ENCODE measurements around the gene PHLDA3.
"Not testable (repeated sequence)": the region's sequence is repeated elsewhere in the genome, so short reads cannot be mapped to it uniquely, and the experiment has no call there.

The PHLDA3 gene

DNA sequence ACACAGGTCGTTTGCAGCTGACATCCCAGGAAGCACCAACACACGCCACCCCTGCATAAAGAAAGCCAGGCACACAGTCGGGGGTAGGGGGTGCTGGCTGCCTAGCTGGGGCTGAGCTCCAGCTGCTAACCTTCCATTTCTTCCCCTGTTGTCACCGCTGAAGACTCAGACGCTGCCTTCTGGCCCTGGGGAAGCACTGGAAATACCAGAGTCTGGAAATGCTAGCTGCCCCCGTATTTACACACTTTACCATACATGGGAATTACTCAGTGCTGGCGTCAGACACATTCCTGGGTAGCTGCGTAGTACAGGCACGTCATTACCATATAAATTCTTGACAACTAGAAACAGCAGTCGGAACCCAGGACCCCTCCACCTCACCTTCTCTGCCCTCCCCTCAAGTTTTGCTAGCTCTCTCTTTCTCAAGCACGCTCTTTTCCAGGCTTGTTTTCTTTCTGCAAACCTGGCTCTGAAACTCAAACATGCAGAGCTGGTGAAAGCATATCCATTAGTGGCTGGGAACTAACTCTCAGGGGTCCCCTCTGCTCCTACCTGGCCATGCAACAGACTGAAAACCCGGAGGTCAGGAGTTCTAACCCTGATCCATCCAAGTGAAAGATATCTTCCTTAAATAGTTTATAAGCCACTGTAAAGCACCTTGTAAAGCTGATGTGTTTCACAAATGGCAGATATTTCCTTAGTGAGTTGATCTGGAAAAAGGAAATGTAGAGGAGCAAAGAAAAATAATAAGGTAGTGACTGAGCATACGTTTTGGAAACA, 34.6 kb upstream of the PHLDA3 start:
- no peak for DNase-seq

DNA sequence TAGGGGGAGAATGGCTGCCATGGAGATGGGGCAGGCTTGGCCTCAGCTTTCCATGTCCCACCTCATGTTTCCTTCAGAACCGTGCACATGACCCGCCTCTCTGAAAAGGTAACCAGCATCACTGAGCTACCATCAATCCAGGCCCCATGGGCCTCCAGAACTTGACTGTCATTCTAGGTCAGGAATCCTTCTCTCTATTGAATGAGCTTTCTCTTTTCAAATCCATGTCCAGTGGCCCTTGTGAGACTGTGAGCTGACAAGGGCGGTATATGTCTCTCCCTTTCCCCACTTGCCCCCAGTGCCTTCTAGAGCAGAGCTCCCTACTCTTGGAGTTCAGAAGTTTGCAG, 33.5 kb upstream of the PHLDA3 start:
- DNase-seq: no peak

DNA sequence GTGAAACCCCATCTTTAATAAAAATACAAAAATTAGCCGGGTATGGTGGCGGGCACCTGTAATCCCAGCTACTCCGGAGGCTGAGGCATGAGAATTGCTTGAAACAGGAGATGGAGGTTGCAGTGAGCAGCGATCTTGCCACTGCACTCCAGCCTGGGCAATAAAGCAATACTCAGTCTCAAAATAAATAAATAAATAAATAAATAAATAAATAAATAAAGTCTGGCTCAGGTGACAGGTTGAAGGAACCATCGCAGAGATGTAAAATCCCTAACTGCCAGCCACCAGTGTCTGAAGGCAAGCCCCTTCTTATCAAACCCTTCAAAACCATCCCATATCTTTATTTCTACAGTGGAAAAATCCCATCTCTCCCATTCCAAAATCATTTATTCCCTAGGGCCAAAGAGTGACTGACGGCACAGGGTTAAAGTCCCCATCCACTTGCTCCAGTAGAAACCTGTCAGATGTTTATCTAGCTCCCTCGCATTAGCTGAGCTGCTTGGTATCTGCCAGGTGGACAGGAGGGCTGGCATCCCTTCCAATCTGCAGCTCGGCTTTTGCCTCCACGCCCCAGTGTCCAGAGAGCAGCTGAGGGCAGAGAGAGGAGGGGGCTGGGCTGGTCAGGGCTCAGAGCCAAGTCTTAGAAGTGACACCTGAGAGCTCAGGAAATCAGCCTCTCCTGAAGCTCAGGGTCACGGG, 33.0 kb upstream of the PHLDA3 start:
- no peak for DNase-seq

DNA sequence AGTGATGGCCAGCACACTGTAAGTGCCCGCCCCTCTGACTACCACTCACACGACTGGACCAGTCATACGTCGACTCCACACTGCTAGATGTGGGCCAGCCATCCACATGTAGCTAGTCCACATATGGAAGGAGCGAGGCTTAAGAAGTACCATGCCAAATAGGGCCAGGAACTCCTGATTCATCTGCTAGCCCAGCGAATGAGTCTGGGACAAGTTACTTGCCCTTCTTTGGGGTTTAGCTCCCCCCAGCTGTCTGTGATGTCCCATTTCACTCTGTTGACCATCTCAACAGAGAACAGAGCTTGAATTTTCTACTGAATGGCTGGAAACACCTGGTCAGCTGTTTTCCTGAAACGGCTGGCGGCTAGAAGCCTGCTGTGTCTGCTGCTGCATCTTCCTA, 32.2 kb upstream of the PHLDA3 start:
- DNase-seq: no peak

DNA sequence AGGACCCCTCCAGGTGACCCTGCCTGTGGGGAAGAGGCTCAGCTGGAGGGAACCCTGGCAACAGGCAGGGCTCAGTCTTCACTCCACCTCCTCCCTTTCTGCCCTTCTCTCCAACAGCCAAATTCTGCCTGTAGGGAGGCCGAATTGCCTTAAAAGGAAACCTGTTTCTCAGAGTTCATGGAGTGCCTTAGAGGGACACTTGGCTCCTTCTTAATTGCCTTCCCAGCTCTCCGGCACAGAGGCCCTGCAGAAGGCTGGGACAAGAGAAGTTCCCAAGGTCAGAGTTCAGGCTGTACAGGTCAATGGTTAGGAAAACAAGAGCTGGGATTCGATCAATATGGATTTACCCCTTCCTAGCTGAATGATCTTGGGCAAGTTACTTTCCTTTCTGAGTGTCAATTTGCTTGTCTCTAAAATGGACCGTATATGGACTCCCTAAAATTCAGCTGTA, 31.7 kb upstream of the PHLDA3 start:
- no peak for DNase-seq

DNA sequence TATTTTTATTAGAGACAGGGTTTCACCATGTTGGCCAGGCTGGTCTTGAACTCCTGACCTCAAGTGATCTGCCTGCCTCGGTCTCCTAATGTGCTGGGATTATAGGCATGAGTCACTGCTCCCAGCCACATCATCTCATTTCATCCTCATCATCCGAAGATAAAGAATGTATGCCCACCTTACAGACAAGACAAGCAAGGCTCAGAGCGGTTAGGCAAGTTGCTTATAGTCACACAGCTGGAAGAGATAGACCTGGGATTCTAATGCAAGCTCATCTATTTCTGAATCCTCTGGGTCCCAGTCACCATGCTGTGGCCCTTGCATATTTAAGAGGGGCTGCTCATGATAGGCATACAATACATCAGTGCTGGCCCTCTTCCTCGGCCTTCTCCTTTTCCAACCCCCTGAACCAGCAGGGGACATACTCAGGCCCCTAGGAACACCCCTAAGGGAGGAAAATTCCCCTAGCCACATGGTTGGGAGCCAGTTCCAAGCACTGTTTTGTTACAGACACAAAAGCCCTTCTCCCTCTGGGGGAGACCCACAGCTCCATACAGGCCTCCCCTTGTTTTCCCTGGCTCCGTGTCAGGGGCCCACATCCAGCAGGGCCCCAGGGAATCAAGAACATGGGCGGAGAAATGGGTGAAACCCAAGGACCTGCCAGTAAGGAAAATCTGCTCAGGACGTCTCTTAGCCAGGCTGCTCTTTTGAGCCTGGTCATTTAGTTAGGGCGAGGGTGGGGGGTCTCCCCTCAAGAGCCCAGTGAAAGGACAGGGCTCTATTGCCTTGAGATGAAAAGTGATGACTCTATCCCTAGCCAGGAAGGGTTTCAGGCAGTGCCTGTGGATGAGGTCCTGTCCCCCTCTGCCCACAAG, 31.0 kb upstream of the PHLDA3 start:
- DNase-seq: no peak

DNA sequence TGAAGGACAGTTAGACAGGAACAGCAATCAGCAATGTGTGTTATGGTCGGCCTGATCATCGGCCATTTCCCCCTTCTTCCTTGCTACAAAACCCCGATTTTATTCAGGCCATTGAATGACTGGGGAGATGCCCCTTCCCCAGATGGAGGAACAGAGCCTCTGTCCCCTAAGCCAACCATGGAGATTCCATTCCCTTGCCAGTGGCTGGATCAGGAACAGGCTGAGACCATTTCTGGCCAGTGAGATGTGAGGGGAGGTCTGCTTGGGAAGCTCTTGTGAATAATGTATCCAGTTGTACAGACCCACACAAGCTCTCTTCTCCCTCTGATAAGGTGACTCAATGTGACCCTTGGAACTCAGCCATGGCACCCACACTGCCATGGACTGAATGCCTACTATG, 30.2 kb upstream of the PHLDA3 start:
- DNase-seq: no peak

DNA sequence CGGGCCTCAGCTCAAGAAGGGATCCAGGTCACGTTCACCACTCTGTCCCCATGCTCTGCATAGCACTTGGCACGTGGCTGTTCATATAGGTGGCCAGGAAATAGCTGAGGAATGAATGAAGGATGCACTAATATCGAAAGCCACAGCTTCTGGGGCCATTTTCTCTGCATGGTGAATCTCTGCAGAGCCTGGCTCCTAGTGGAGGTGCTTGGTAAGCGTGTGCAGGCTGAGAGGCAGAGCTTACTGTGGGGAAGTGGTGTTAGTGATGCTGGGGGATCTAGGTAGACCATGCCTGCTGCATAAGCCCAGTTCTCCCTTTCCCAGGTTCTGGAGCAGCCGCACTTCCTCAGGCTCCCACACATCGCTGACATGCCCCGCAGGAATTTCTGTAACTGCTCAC, 29.6 kb upstream of the PHLDA3 start:
- no peak for DNase-seq

DNA sequence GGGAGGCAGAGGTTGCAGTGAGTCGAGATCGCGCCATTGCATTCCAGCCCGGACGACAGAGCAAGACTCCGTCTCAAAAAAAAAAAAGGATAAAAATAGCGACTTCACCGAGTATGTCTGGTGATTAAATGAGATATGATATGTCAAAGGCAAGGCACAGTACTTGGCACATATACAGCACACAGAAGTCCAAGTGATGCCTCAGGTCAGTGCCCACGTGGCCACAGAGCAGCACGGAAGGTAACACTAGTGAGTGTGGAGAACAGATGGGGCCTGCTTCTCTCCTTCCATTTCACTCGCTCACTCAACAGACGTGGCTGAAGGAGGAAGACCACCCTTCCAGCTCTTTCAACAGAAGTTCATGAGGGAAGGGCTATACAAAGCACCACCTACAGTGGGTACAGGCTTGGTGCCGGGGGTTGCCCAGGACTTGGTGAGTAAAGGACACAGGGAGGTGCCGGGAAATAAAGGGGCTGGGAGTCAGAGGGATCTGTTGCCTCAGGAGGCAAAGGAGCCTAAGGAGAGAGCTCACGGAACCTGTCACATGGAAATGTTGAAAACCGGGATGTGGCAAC, 29.0 kb upstream of the PHLDA3 start:
- DNase-seq: no peak

DNA sequence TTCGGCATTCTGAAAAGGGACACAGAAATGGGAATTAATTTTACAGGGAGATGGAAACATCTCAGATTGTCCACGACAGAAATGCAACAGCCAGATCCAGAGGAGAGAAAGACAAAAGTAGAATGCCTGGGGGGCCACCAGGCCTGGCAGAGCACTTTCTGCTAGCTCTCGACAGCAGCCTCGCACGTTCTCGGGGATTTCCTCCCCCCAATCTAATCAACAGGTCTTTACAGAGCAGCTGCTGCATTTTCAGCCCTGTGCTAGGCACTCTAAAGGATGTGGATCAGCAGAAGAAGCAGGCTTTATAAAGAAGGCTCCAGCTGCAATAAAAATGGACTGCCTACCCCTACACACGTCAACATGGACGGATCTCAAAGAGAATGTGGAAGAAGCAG, 27.3 kb upstream of the PHLDA3 start:
- no peak for DNase-seq

DNA sequence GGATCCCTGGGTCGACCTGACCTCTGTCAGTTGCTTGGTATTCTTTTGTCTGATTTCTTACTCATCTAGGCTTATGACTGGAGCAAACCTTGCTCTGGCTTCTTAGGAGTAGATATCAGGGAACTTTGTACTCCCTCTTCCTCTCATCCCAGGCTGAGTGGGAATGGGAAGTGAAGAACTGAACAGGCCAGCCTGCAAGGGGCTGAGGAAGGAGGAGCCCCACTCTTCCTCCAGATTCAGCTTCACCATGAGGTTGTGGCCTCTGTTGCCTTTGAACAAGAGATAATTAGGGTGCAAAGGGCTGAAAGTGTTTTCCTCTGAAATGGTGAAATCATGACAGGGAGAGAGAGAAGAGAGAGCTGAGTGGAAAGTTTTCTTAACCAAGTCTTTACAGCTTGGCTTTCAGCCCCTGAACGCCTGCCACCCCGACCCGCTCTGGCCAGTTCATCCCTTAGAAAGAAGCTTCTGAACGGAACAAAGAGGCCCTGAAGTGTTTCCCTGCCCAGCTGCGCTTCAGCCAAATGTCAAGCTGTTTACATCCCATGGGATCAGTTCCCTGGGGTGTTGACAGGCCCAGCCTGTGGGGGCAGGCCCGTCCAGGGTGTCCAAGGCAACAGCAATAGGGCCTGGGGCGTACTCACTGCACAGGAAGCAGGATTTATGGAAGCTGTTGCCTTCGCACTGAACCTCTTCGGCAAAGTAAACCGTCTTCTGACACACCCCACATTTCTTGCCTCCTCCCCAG, 26.7 kb upstream of the PHLDA3 start:
- DNase-seq: no peak

DNA sequence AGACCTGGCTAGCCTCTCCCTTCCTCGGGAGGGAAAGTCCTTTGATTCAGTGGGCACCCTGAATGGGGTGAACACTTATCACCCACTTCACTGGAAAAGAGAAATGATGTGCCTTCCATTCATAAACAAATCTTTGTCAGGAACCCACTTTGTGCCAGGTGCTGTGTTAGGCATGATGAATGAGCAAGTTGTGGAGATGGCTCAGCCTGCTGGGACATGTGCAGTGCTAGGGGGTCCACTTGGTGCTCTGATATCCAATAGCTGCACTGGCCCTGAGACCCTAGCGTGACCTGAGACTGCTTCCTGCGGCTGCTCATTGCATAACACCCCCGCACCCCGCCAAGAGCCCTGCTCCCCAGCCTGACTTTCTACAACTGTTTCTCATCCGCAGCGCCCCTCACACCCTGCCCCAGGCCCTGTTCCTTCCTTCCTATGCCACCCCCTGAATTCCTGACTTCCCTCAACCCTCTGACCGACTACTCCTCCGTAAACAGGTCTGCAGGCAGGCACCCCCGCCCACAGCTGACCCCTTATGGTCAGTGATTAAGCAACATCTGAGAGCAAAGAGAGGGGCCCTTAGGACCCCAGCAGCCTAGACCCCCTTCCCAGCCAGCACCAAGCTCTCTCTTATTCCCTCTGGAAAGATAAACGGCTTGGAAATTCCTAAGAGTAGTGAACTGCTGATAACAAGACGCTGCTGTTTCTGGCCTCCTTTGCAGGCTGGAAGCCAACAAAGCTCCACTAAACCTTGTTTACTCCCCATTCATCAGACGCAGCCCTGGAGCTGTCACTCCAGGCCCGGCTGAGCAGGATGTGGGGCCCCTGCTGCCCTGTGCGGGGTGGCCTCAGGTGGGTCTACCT, 25.0 kb upstream of the PHLDA3 start:
- no peak for DNase-seq

DNA sequence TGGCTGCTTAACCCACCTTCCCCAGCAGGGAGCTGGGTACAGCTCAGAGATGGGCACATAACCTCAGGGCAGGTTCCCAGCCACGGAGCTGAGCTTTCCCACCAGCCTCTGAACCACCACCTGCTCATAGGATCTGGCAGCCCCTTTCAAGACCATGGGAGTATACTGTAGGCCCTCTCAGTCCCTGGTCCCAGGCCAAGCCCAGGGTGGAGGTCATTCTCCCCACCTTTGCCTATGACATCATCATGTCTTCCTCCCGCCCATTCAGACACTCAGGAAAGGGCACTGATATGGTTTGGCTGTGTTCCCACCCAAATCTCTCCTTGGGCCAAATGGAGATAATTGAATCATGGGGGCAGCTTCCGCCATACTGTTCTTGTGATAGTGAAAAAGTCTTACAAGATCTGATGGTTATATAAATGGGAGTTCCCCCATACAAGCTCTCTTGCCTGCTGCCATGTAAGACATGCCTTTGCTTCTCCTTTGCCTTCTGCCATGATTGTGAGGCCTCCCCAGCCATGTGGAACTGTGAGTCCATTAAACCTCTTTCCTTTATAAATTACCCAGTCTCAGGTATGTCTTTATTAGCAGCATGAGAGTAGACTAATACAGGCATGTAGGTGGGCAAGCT, 24.2 kb upstream of the PHLDA3 start:
- not testable (repeated sequence) for DNase-seq

DNA sequence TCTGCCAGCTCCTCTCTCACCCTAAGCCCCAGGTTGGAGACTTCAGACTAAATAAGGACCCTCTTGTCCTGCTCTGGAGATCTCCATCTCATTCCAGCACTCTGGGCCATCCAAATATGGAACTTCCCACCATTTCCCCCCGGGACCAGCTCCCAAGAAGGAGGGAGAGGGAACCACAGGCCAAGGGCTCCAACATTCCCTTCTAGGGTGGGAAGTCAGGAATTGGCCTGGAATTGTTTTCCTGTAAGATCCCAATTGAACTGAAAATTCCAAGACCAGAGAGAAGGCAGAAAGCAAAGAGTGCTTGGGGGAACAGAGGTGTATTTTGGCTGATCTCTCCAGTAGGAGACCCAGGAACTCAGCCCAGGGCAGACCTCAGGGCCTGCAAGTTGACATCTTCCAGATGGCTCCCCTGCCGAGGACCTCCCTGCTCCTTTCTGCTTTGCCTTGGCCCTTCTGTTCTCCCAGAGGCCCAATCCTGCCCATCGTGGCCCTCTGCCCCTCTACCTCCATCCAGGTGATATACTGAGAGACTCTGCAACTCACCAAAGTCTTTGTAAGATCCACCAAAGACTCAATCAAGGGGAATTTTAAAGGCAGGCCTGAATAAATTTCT, 23.0 kb upstream of the PHLDA3 start:
- no peak for DNase-seq

DNA sequence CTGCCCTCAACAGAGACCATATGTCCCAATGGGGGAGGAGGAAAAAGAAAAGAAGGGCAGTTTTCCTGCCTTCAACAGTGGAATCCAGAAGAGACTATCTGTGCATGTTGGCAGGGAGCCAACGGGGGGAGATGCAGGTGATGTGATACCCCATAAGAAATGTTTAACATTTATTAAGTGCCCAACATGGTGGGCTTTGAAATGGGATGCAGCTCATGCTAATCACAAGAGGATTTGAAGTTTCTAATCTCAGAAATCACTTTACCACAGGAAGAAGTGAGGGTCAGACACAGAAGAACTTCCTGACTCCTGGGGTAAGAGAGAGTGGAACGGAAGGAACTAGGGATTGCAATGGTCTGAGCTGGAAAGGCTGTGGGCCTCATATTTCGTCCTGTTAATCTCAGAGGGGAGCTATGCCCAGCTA, 21.7 kb upstream of the PHLDA3 start:
- DNase-seq: no peak

DNA sequence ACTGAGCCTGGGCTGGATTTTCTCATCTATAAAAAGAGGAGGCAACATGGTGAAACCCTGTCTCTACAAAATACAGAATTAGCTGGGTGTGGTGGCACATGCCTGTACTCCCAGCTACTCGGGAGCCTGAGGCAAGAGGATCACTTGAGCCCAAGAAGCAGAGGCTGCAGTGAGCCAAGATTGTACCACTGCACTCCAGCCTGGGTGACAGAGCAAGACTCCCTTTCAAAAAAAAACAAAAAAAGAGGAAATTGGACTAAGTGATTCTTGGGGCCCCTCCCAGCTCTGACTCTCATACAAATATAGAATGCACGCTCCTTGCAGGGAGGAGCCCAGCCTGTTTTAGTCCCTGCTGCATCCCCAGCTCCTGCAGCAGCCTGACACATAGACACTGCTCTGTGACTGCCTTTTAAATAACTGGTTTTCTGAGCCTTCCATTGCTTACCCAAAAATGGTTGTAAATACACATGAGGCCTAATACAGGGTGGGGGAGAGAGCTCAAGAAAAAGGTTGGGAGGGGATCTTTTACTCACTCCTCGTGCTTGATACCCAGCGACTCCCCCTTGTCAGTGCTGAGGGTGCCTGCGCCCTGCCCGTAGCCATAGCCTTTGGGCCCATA, 20.8 kb upstream of the PHLDA3 start:
- DNase-seq: no peak

DNA sequence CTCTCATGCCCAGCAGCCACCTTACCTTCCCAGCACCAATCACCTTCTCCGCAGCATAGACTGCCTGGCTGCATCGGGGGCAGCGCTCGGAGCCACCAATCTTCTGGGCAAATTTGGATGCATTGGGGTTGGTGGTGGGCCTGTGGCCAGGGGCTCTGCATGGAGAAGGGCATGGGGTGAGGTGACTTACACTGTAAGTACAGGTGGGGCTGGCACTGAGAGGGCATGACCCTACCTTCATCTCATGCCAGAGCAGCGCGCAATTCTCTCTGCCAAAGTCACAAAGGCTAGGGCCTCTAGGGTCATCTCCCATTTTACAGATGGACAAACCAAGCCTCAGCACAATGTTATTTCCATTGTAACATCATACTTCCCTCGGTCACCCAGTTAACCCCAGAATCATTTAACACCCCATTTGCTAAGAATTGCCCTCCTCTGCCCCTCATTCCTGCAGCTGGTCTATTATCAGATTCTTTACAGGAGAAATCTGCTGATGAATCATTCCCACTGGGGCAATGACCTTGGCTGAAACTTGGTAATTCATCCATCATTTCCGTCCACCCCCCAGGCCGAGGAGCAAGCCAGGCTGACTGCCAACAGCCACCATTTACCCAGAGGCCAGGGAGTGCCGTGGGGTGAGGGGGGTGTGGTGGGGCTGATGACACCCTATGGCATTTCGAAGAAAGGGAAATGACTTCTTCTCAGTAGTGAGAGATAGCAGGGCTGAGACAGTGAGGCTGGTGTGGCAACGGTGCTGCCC, 20.0 kb upstream of the PHLDA3 start:
- DNase-seq: no peak

DNA sequence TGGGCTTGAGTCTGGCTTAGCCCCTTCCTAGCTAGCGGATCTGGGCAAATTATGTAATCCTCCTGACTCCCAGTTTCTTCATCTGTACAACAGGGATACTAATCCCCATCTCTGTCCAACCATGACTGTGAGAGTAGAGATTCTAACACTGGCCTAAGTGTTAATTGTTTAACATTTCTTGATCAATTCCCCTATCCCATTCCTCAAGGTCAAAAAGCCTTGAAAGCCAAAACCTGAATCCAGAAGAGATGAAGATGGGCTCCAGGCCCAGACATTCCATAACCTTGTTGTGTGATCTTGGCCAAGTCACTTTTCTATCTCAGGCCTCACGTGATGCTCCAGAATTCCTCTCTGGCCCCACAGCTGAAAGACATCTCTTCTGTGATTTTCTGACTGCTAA, 18.8 kb upstream of the PHLDA3 start:
- no peak for DNase-seq

DNA sequence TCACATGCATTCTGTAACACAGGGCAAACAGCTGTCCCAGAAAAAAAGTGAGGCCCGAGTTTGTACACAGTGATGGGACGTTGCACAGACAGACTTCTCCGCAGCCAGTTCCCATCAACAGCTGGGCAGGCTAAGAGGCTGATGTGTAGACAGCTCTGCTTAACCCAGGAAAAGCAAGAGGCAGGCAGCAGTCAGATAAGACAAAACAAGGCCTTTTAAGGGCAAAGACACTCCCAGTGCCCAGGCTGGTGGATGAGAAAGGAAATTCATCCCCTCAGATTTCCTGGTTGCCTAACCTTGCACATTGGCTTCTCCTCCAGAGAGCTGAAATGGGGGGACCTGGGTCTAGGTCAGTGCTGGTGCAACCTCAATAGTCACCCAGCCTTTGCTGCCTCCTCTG, 17.2 kb upstream of the PHLDA3 start:
- DNase-seq: no peak
